ENCODE data around the gene BTBD18.

DNA sequence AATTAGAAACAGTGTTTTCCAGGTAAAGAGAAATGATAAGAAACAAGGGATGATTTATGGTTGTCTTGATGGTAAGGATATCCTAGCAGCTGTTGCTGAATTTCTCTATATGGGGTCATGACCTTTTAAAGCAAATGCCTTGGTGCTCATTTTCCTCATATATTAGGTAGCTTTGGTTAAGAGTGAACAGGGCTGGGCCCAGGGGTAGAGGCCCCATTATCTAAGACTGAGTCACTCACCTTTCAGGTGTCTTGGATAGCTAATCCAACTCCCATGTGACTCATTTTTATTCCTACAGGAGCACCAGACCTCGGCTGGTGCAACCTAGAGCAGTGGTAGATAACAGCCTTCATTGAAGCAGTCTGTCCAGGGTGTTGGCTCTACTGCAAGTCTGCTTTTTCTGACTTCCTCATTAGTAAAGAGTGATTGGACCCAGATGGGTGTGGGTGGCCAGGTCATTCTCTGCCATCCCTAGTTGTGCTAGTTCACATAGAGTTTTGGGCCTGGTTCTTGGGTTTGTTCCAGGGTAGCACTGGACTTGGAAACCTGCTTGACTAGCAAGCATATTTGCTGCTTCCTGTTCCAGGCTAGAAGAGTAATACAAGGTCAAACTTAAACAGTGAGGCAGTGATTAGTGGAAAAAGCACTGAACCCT lies 47.4 kb upstream of the BTBD18 start:
- no peak for TF ChIP-seq CTCF (IDR thresholded peaks at IDR 0.05)
- TF ChIP-seq POLR2AphosphoS5 (IDR thresholded peaks at IDR 0.05) = peak; percentile 40 to 93 (median 81)
- peak; percentile 75 for TF ChIP-seq POLR2A (IDR thresholded peaks at IDR 0.05)

All from transverse colon (tissue), 4 donors.